ENCODE data around the gene CNTROB. TPM values are rescaled to one million over a fixed set of nuclear protein-coding genes. Genes with fewer than 3 reads are reported as not detected.

The CNTROB gene
- total RNA-seq, 1 experiment from 2014 or later, result 39.7 TPM

- Mint-ChIP-seq H3K27ac (no peak overlapping the region), H3K9me3 (0 out of 2 replicates have a peak, but pooled peaks cover 3% of the 10 kb centered on the region), H3K4me3 (peak overlapping the region; percentile 62), H3K27me3 (ENCODE audit: low read depth) (peaks cover 75% of the 10 kb centered on the region), H3K36me3 (no peaks in the 10 kb centered on the region), H3K4me1 (peaks cover 13% of the 10 kb centered on the region)
- POLR2A ChIA-PET, result no interaction called here
- CTCF ChIA-PET, result interaction anchor here (0.8 to 6.3 kb wide), 9 partner anchors 31 to 173 kb away, joined by 3 to 53 read pairs (median 5); partner anchors contain the start of gene NAA38
- no peak for DNase-seq (ENCODE audit: low spot score)
- ATAC-seq, result no peak
- TF ChIP-seq ZBTB21 (CRISPR knock-in tag; IDR thresholded peaks at IDR 0.05; ENCODE audit: borderline replicate concordance), result 0 out of 2 replicates have a peak, but pooled peaks have one; percentile 1
- no peak for TF ChIP-seq ZBTB43 (CRISPR knock-in tag; IDR thresholded peaks at IDR 0.05)
- TF ChIP-seq USF1 (CRISPR knock-in tag; IDR thresholded peaks at IDR 0.05), result 0 out of 2 replicates have a peak, but pooled peaks have one; percentile 7
- TF ChIP-seq NFATC4 (CRISPR knock-in tag; IDR thresholded peaks at IDR 0.05), result no peak
- TF ChIP-seq SMAD4 (CRISPR knock-in tag; IDR thresholded peaks at IDR 0.05), result no peak
- TF ChIP-seq CDX4 (CRISPR knock-in tag; IDR thresholded peaks at IDR 0.05; ENCODE audit: borderline replicate concordance), result no peak
- no peak for TF ChIP-seq MYBL2 (CRISPR knock-in tag; IDR thresholded peaks at IDR 0.05)
- no peak for TF ChIP-seq GTF2I (CRISPR knock-in tag; conservative IDR thresholded peaks at IDR 0.05)
- no peak for TF ChIP-seq SP1 (CRISPR knock-in tag; conservative IDR thresholded peaks at IDR 0.05)
- TF ChIP-seq FOXJ3 (CRISPR knock-in tag; IDR thresholded peaks at IDR 0.05; ENCODE audit: borderline replicate concordance), result no peak
- TF ChIP-seq FOXP1 (CRISPR knock-in tag; IDR thresholded peaks at IDR 0.05; ENCODE audit: borderline replicate concordance), result no peak
- no peak for TF ChIP-seq CTCF (IDR thresholded peaks at IDR 0.05)
- TF ChIP-seq MLX (CRISPR knock-in tag; IDR thresholded peaks at IDR 0.05), result no peak
- TF ChIP-seq NFYB (CRISPR knock-in tag; conservative IDR thresholded peaks at IDR 0.05; ENCODE audit: low read depth), result no peak
- no peak for TF ChIP-seq PREB (CRISPR knock-in tag; IDR thresholded peaks at IDR 0.05; ENCODE audit: borderline replicate concordance)
- TF ChIP-seq SMAD3 (CRISPR knock-in tag; IDR thresholded peaks at IDR 0.05; ENCODE audit: borderline replicate concordance), result no peak
- TF ChIP-seq ZNF396 (CRISPR knock-in tag; IDR thresholded peaks at IDR 0.05; ENCODE audit: borderline replicate concordance), result no peak
- no peak for TF ChIP-seq ZNF219 (CRISPR knock-in tag; IDR thresholded peaks at IDR 0.05; ENCODE audit: borderline replicate concordance)
- no peak for TF ChIP-seq CREB1 (CRISPR knock-in tag; IDR thresholded peaks at IDR 0.05)
- TF ChIP-seq ZNF232 (CRISPR knock-in tag; IDR thresholded peaks at IDR 0.05), result 0 out of 2 replicates have a peak, but pooled peaks have one; percentile 0
- TF ChIP-seq TCF7 (CRISPR knock-in tag; IDR thresholded peaks at IDR 0.05; ENCODE audit: low read depth), result 0 out of 2 replicates have a peak, but pooled peaks have one; percentile 9
- no peak for TF ChIP-seq E2F5 (CRISPR knock-in tag; IDR thresholded peaks at IDR 0.05)
- no peak; the same call in 1 of the 2 replicates for TF ChIP-seq ATF3 (CRISPR knock-in tag; conservative IDR thresholded peaks at IDR 0.05)
- TF ChIP-seq HMGA2 (CRISPR knock-in tag; IDR thresholded peaks at IDR 0.05), result no peak
- peak; percentile 70; the same call in 1 of the 2 replicates for TF ChIP-seq ZNF281 (CRISPR knock-in tag; IDR thresholded peaks at IDR 0.05)
- no peak for TF ChIP-seq RELA (CRISPR knock-in tag; IDR thresholded peaks at IDR 0.05; ENCODE audit: borderline replicate concordance)
- no peak for TF ChIP-seq NR3C1 (CRISPR knock-in tag; conservative IDR thresholded peaks at IDR 0.05; ENCODE audit: low read depth)
- TF ChIP-seq MAX (CRISPR knock-in tag; IDR thresholded peaks at IDR 0.05), result peak; percentile 18; the same call in 1 of the 2 replicates
These were observed 15.7 kb upstream of the CNTROB start for GRCh38 chr17:7916385-7916682.
